Endothelial cell of umbilical vein (primary cell): ENCODE results near the gene GPALPP1. TPM values are rescaled to one million over a fixed set of nuclear protein-coding genes. Genes with fewer than 3 reads are reported as not detected.
"Not testable (repeated sequence)": the region's sequence is repeated elsewhere in the genome, so short reads cannot be mapped to it uniquely, and the experiment has no call there.

Experiments
- Bru-seq: library from RNA; stranded (reverse); fragments of 400-500 nt; gene quantifications from one replicate; lab custom pipeline; 2021; lab: Mats Ljungman, UMichigan
- BruChase-seq, 2 experiments: library from RNA; stranded (reverse); fragments of 400-500 nt; gene quantifications; one replicate each; lab custom pipeline; 2021; lab: Mats Ljungman, UMichigan
- BruUV-seq: library from RNA; stranded (reverse); fragments of 400-500 nt; replicated peaks from 2 replicates; lab custom pipeline; 2021; lab: Mats Ljungman, UMichigan
- CTCF ChIA-PET: fragments of 300-600, 350-600 bp; sonication (Branson Sonifier 250); formaldehyde crosslinking; loops from one replicate; lab custom pipeline; 2021; ENCODE audit warnings: antibody characterized with exemption, inconsistent platforms; lab: Charles Lee
- POLR2A ChIA-PET: fragments of 300-600, 350-600 bp; sonication (Branson Sonifier 250); formaldehyde crosslinking; loops from one replicate; lab custom pipeline; 2021; ENCODE audit warnings: antibody characterized with exemption, inconsistent platforms; lab: Charles Lee
- DNase-seq: peaks from one replicate; pipeline ENCODE4 v3.0.0-alpha.2; 2011; ENCODE audit warnings: low read depth, low spot score
- FAIRE-seq: peaks from 2 replicates; lab custom pipeline; 2011; peaks lifted over from hg19 to GRCh38; lab: Jason Lieb, UNC
- H2AFZ ChIP-seq: 2 replicates; pipeline ENCODE4 v1.6.0; 2012; ENCODE audit warnings: low read depth, low read length, control low read depth, inconsistent platforms
- H3K27ac ChIP-seq: 2 replicates; pipeline ENCODE4 v1.5.1; 2011; ENCODE audit warnings: low read depth, mild to moderate bottlenecking, control low read depth, low read length, moderate library complexity; ENCODE audit not compliant: insufficient read depth
- H3K27me3 ChIP-seq, 2 experiments: 2 replicates each; pipeline versions ENCODE4 v1.6.0 to v1.6.1; 2011; ENCODE audit warnings: low read length in 2 of 2, mixed read lengths in 1 of 2; ENCODE audit not compliant: control insufficient read depth in 2 of 2, insufficient read depth in 2 of 2
- H3K36me3 ChIP-seq, 2 experiments: 2 replicates in 1 of 2; 3 replicates in 1 of 2; pipeline ENCODE4 v1.5.1; 2011; ENCODE audit warnings: low read length in 2 of 2, mild to moderate bottlenecking in 1 of 2, moderate library complexity in 1 of 2; ENCODE audit not compliant: control insufficient read depth in 2 of 2, insufficient read depth in 2 of 2; ENCODE audit errors: extremely low read depth in 1 of 2
- H3K4me1 ChIP-seq: 3 replicates; pipeline ENCODE4 v1.5.1; 2011; ENCODE audit warnings: mild to moderate bottlenecking, low read length; ENCODE audit not compliant: control insufficient read depth, insufficient read depth; ENCODE audit errors: extremely low read depth
- H3K4me2 ChIP-seq: 2 replicates; pipeline ENCODE4 v1.6.1; 2011; ENCODE audit warnings: low read length, control low read depth, mixed read lengths; ENCODE audit not compliant: insufficient read depth
- H3K4me3 ChIP-seq, 3 experiments: fragments of 200-600 bp in 1 of 3; sonication (generic), shearing (Covaris generic) in 1 of 3; replicated peaks in 1 of 3; 2 replicates each; pipeline ENCODE4 v1.5.1; 2011 to 2016; ENCODE audit warnings: control low read depth in 3 of 3, low read length in 3 of 3, mild to moderate bottlenecking in 2 of 3, inconsistent platforms in 1 of 3, low read depth in 1 of 3, moderate library complexity in 1 of 3; ENCODE audit not compliant: insufficient read depth in 1 of 3
- H3K79me2 ChIP-seq: 2 replicates; pipeline ENCODE4 v1.6.0; 2012; ENCODE audit warnings: low read length, inconsistent platforms; ENCODE audit not compliant: control insufficient read depth, insufficient read depth
- H3K9ac ChIP-seq: replicated peaks from 2 replicates; pipeline ENCODE3; 2011; ENCODE audit warnings: low read length, control low read depth; ENCODE audit not compliant: insufficient read depth; ENCODE audit errors: extremely low read depth
- H3K9me1 ChIP-seq: replicated peaks from 3 replicates; pipeline ENCODE4 v1.6.0; 2011; ENCODE audit warnings: mild to moderate bottlenecking, low read length; ENCODE audit not compliant: control insufficient read depth, insufficient read depth; ENCODE audit errors: extremely low read depth
- H3K9me3 ChIP-seq: replicated peaks from 2 replicates; pipeline ENCODE4 v1.5.1; 2012; ENCODE audit warnings: low read length, inconsistent platforms; ENCODE audit not compliant: control insufficient read depth, insufficient read depth
- H4K20me1 ChIP-seq: replicated peaks from 2 replicates; pipeline ENCODE3; 2011; ENCODE audit warnings: mild to moderate bottlenecking, low read length; ENCODE audit not compliant: control insufficient read depth, insufficient read depth; ENCODE audit errors: extremely low read depth
- CTCF ChIP-seq, 2 donors: IDR thresholded peaks; 1 replicate in 1 of 2; 2 replicates in 1 of 2; pipeline ENCODE4 v1.5.1; 2011; ENCODE audit warnings: low read length in 2 of 2, mild to moderate bottlenecking in 2 of 2, moderate library complexity in 2 of 2, control low read depth in 1 of 2, inconsistent platforms in 1 of 2, low read depth in 1 of 2; ENCODE audit not compliant: insufficient read depth in 1 of 2; ENCODE audit errors: extremely low read depth in 1 of 2
- FOS ChIP-seq: IDR thresholded peaks from 2 replicates; pipeline ENCODE4 v1.6.1; 2011; ENCODE audit warnings: mild to moderate bottlenecking, low read length, moderate library complexity, borderline replicate concordance; ENCODE audit not compliant: insufficient read depth
- GATA2 ChIP-seq: IDR thresholded peaks from 2 replicates; pipeline ENCODE4 v1.7.0; 2011; ENCODE audit warnings: low read depth, mild to moderate bottlenecking, moderate library complexity, mixed read lengths, low read length; ENCODE audit not compliant: insufficient read length, insufficient read depth
- JUN ChIP-seq: IDR thresholded peaks from 2 replicates; pipeline ENCODE4 v1.6.1; 2011; ENCODE audit warnings: borderline replicate concordance, low read depth; ENCODE audit not compliant: insufficient read length, insufficient read depth
- MAX ChIP-seq: IDR thresholded peaks from 2 replicates; pipeline ENCODE4 v1.6.1; 2011; ENCODE audit not compliant: insufficient read depth, insufficient read length
- MYC ChIP-seq: IDR thresholded peaks from one replicate; pipeline ENCODE4 v1.6.1; 2011; ENCODE audit warnings: mild to moderate bottlenecking, low read depth, low read length
- POLR2A ChIP-seq: IDR thresholded peaks from 2 replicates; pipeline ENCODE4 v1.6.1; 2012; ENCODE audit warnings: low read depth, mild to moderate bottlenecking, control low read depth, low read length
- POLR2AphosphoS5 ChIP-seq: IDR thresholded peaks from 2 replicates; pipeline ENCODE4 v1.6.1; 2012; ENCODE audit warnings: low read depth, mild to moderate bottlenecking, control low read depth, low read length, moderate library complexity; ENCODE audit not compliant: insufficient read depth
- dilution Hi-C: fragments of 300-500 bp; cut with MboI; formaldehyde crosslinking; loops from one replicate; pipeline ENCODE4 v1.15.0; 2019; ENCODE audit warnings: low sequenced_read_pairs; ENCODE audit not compliant: extremely low pct_ligation_motif_present
- intact Hi-C: fragments of 100-400 bp; cut with micrococcal nuclease; formaldehyde crosslinking; loops from one replicate; pipeline ENCODE4 v1.10.0; 2022
- long read RNA-seq: library from polyadenylated mRNA; stranded (forward); transcript quantifications from one replicate; pipeline ENCODE4 v2.0.0, GENCODE V29; 2021
- polyA minus RNA-seq, 3 experiments: library from RNA; depleted of rRNA, polyadenylated mRNA; stranded (reverse); fragments of >200 nt; gene quantifications; 1 replicate in 1 of 3; 2 replicates in 2 of 3; pipeline ENCODE4 v1.2.3, GENCODE V29; 2011
- polyA plus RNA-seq, 4 experiments: library from polyadenylated mRNA; depleted of rRNA in 3 of 4; stranded (reverse) in 3 of 4; unstranded in 1 of 4; fragments of >200 nt; gene quantifications; 2 replicates each; pipeline versions ENCODE4 v1.2.1 to v1.2.3, GENCODE V29; 2011 to 2012; ENCODE audit warnings: missing spikeins in 1 of 4
- total RNA-seq: library from RNA; stranded (reverse); gene quantifications from 2 replicates; pipeline ENCODE4 v1.2.3, GENCODE V29; 2021

GPALPP1 gene, protein sequence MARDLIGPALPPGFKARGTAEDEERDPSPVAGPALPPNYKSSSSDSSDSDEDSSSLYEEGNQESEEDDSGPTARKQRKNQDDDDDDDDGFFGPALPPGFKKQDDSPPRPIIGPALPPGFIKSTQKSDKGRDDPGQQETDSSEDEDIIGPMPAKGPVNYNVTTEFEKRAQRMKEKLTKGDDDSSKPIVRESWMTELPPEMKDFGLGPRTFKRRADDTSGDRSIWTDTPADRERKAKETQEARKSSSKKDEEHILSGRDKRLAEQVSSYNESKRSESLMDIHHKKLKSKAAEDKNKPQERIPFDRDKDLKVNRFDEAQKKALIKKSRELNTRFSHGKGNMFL
- total RNA-seq: 26.1 and 28.2 TPM in 2 replicates
- 7.6 and 8.5 TPM in 2 replicates for polyA plus RNA-seq
- polyA plus RNA-seq (2011; cell fraction: cytosol; rRNA removed): 10.8 and 11.0 TPM in 2 replicates
- 28.5 and 34.8 TPM in 2 replicates for polyA plus RNA-seq (2011; cell fraction: nucleus; rRNA removed)
- 21.1 and 21.2 TPM in 2 replicates for polyA plus RNA-seq (2012)
- 20.3 and 22.2 TPM in 2 replicates for polyA minus RNA-seq
- polyA minus RNA-seq (2011; cell fraction: cytosol; rRNA and poly(A)+ RNA removed): 8.9 TPM
- polyA minus RNA-seq (2011; cell fraction: nucleus; rRNA and poly(A)+ RNA removed): 38.1 and 42.8 TPM in 2 replicates
- Bru-seq, nascent RNA: percentile 76 among the genes with signal in this experiment
- BruChase-seq, experiment 1, labeled RNA remaining after a 6-hour chase: percentile 70 among the genes with signal in this experiment
- BruChase-seq, experiment 2, labeled RNA remaining after a 2-hour chase: percentile 76 among the genes with signal in this experiment
- long read RNA-seq, transcript GPALPP1-203 (8 exons, 1,393 nt): major isoform, 11 of 30 reads
- long read RNA-seq, partial matches to known transcripts: 11 of 30 reads
- long read RNA-seq, other reads (novel, unspliced or antisense): 7 of 30 reads

DNA sequence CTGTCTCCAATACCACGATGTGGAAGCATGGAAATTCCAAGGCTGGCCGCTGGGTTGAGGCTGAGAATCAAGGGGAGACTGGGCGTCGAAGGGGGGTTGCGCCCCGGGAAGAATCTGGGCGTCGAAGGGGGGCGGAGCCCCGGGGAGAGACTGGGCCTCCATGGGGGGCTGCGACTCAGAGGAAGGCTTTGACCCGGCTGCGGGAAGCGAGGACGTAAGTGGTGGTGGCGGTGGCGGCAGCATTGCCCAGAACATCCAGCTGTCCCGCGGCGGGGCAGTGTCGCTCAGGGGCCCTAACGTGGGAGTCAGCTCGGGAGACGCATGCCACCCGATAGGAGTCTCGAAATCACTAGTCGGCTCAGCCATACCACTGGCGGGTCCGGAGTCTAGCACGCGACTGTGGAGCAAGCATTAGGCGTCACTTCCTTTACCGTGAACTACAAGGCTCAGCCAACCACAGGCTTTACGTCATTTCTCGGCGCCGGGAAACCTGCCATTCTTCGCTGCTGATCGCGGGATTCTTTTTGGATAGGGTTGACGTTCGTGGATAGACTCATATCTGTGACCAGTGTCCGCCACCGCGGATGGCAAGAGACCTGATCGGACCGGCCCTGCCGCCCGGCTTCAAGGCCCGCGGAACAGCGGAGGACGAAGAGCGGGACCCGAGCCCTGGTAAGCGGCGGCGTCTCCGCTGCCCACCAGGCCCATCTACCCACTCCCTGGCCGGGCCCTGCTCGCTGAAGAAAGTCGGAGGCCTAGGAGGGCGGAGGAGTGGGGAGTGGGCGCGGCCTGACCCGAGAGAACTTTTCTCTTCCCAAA, at the start of gene GPALPP1, which contains the start of gene NUFIP1:
TSS of gene GPALPP1 (plus strand) at position 468 of the 819 bp plus-strand sequence. CDS start at position 585, 117 bp downstream.
TSS of gene NUFIP1 (minus strand) at position 401 of the 819 bp plus-strand sequence. CDS start at position 366, 35 bp downstream.
- H3K4me1 ChIP-seq: peaks cover 21% of the 10 kb centered on the region
- no peaks in the 10 kb centered on the region for H4K20me1 ChIP-seq
- peaks cover 0 to 3% of the 10 kb centered on the region in 2 experiments for H3K36me3 ChIP-seq
- H3K4me2 ChIP-seq: peak within 1 kb of the TSS; percentile 92
- peak within 1 kb of the TSS; percentile 83 for H3K27ac ChIP-seq
- peak within 1 kb of the TSS; percentile 94 for H3K9ac ChIP-seq
- TSS peak; percentile 63 for BruUV-seq
- FAIRE-seq (peak; percentile 91), DNase-seq (peak; percentile 94)
- ChIA-PET POLR2A (interaction anchor here (0.8 kb wide), 1 partner anchor 157 kb away, joined by 3 read pairs; no protein-coding TSS in a partner anchor), CTCF (interaction anchor here (2.3 kb wide), 1 partner anchor 16 kb away, joined by 10 read pairs; no protein-coding TSS in a partner anchor)
- no peaks in the 10 kb centered on the region for H3K9me3 ChIP-seq
- peak within 1 kb of the TSS; percentile 86 for H2AFZ ChIP-seq
- TF ChIP-seq MYC (peak; percentile 86), FOS (no peak), CTCF (IDR thresholded peaks at IDR 0.05; ENCODE audit: extremely low read depth in 1 of 2, insufficient read depth in 1 of 2, low read depth in 1 of 2, low read length in 2 of 2) (peak in 1 of 2 donors; percentile 7), JUN (no peak), POLR2AphosphoS5 (peak; percentile 69), POLR2A (peak; percentile 75), GATA2 (no peak), MAX (peak; percentile 75)
- intact Hi-C loops (loop anchor here (1.0 kb wide), 2 partner anchors 15 to 187 kb away; no protein-coding TSS in a partner anchor), dilution Hi-C loops (no loop called here)
- H3K4me3 ChIP-seq: peak within 1 kb of the TSS; percentile 78 to 98 (median 84)
- peaks cover 59% of the 10 kb centered on the region for H3K79me2 ChIP-seq
- no peaks in the 10 kb centered on the region for H3K27me3 ChIP-seq
- H3K9me1 ChIP-seq: no peaks in the 10 kb centered on the region

- H4K20me1 ChIP-seq, H3K27me3 ChIP-seq, H3K4me2 ChIP-seq, H3K27ac ChIP-seq, H3K36me3 ChIP-seq, H3K9ac ChIP-seq, H2AFZ ChIP-seq, DNase-seq, H3K9me1 ChIP-seq, H3K9me3 ChIP-seq, H3K4me3 ChIP-seq, H3K79me2 ChIP-seq, FAIRE-seq, BruUV-seq, H3K4me1 ChIP-seq, dilution Hi-C loops, intact Hi-C loops: not testable (repeated sequence)
- POLR2A ChIA-PET: interaction anchor here (0.8 kb wide), 1 partner anchor 11 kb away, joined by 7 read pairs; no protein-coding TSS in a partner anchor
- CTCF ChIA-PET: interaction anchor here (1.7 to 2.5 kb wide), 2 partner anchors 8 to 10 kb away, joined by 6 to 10 read pairs; no protein-coding TSS in a partner anchor
Measured at GRCh38 chr13:44943411-44943810, 45.9 kb upstream of the GPALPP1 start.
